GM21825 (cell line): ENCODE measurements around the gene AGAP2.
"Not testable (repeated sequence)": the region's sequence is repeated elsewhere in the genome, so short reads cannot be mapped to it uniquely, and the experiment has no call there.

Experiments
- ATAC-seq: cut with Tn5 transposase; IDR thresholded peaks from one replicate; pipeline ENCODE4 v1.9.1; 2021; ENCODE audit warnings: mild to moderate bottlenecking, moderate library complexity; ENCODE audit not compliant: unreplicated experiment

AGAP2 gene

DNA sequence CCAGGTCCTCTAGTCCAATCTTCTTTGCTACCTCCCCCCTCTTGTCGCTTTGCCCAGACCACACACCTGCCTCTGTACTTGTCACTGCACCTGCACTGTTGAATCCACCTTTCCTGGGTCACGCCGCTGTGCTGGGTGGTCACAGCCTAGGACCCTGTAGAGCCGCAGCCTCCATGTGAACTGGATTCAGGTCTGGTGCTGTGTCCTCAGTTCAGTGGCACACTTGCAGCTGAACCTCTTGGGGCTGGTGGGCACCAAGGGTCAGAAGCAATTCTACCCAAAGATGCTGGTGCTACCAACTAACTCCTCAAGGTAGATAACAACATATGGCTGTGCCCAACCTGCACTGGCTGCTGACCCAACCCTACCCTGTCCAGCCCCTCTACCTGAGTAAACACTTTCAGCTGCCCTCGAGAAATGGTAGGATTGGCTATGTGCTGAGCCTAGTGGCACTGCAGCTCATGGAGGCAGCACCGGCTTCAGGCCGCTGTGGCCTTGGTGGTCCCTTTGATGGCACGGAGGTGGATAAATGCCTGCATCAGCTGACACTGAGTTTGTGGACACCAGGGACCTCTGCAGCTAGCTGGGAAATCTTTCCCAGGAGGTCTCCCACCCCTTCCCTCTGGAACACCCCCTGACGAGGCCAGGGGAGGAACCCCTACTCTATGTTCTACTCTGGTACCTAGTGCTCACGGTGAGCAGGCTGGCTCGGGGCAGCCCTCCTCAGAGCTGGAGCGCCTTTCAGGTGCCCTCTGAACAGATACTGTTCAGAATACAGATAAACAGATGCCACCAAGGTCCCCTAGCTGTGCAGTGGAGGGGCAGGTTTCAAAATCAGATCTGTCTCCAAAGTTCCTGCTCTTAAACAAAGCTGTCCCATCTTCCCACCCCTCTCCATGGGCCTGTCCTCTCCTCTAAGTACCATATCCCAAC is 14.3 kb downstream of the AGAP2 start:
- ATAC-seq = no peak

DNA sequence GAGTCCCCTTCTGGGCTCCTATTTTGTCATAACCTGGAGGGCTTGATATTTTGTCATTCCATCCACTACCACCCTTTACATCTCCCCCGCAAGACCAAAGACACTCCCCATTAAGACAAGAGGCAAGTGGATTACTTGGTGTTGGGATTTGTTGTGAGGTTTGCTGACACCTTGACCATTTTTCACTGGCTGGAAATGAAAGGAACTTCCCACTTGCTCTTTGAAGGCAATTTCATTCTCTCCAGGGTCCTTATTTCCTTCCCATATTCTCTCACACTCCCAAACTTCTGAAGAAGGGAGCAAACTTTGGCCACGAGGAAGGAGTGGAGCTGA is 14.9 kb downstream of the AGAP2 start:
- ATAC-seq = no peak

DNA sequence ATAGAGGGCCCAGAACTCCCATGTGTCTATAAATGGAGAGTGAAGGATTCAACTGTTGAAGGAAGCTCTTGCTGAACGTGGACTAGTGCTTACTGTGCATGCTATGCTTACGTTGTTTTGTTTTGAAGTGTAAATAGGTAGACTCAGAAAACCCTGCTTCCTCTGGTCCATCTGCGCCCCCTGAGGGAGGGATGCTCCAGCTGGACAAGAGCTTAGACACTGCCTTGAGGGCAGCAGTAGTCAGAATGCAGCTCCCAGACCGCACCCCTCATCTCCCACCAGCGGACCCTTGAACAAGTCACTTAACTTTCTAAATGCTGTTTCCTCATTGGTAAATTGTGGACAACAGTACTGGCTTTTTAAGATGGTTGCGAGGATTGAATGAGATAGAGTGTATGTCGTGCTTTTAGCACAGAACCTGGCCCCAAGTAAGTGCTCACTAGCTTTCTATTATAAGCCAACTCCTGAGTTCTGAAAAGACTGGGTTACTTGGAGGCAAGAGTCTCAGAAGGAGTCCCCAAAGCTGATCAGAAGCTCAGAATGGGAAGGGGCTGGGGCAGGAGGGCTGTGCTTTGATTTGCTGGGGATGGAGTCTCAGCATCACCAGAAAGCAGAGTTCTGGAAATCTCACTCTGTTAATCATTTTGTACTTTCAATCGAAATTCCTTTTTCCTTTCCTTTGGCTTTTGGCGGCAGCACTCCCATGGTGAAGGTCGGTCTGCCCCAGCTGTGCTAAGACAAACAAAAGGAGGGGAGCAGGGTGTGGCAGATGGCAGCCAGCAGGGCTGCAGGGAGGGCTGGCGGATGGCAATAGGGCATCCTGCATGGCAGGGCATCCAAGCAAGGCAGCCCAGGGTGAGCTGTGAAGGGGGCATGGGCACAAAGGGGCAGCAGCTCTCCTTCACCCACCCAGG is 15.6 kb downstream of the AGAP2 start:
- no peak for ATAC-seq

DNA sequence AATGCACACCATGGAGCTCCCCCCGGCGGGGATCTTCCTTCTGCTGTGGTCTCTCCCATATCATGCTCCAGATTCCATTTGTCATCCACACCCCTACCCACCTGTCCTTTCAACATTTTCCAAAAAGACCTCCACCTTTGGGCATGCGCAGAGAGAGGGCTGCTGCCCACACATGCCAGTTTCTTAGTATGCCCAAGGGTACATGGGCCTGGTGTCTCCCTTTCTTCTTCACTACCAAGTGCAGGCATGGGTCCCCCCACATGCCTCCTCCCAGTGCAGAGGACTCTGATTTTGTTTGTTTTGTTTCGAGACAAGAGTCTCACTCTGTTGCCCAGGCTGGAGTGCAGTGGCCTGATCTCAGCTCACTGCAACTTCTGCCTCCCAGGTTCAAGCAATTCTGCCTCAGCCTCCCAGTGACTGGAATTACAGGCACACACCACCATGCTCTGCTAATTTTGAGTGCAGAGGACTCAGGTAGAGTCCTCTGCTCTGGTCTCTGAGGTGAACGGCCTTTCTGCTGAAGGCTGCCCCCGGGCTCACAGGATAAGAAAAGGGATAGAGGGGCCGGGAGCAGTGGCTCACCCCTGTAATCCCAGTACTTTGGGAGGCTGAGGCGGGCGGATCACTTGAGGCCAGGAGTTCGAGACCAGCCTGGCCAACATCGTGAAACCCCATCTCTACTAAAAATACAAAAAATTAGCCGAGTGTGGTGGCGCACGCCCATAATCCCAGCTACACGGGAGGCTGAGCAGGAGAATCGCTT is 16.5 kb downstream of the AGAP2 start:
- not testable (repeated sequence) for ATAC-seq

- ATAC-seq = no peak
These were observed 17.6 kb downstream of the AGAP2 start for GRCh38 chr12:57720606-57721595.

DNA sequence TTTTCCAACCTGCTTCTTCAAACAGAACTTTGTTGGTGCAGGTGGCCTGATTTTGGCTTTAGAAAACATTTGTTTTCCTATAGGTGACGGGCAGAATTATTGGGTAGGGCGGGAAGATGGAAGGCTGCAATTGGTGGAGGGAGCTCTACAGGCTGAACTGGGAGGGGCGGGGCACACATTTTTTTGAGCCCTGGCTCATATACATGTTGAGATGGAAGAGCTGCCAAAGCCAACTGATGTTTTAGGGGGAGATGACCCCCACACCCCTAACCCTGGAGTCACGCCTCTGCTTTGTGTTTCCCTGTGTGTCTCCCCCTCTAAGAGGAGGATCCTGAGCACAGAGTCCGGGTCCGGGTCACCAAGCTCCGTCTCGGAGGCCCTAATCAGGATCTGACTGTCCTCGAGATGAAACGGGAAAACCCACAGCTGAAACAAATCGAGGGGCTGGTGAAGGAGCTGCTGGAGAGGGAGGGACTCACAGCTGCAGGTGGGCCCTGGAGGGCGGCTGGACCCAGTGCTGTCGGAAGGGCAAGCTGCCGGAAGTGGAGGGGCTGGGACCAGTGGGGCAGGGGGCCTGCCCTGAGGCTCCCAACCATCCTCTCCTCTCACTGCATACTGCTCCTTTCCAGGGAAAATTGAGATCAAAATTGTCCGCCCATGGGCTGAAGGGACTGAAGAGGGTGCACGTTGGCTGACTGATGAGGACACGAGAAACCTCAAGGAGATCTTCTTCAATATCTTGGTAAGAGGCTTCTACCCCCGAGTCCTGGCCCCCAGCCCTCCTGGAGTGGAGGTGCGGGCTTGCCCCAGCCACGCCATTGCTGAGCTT is 18.6 kb downstream of the AGAP2 start:
- ATAC-seq = no peak

DNA sequence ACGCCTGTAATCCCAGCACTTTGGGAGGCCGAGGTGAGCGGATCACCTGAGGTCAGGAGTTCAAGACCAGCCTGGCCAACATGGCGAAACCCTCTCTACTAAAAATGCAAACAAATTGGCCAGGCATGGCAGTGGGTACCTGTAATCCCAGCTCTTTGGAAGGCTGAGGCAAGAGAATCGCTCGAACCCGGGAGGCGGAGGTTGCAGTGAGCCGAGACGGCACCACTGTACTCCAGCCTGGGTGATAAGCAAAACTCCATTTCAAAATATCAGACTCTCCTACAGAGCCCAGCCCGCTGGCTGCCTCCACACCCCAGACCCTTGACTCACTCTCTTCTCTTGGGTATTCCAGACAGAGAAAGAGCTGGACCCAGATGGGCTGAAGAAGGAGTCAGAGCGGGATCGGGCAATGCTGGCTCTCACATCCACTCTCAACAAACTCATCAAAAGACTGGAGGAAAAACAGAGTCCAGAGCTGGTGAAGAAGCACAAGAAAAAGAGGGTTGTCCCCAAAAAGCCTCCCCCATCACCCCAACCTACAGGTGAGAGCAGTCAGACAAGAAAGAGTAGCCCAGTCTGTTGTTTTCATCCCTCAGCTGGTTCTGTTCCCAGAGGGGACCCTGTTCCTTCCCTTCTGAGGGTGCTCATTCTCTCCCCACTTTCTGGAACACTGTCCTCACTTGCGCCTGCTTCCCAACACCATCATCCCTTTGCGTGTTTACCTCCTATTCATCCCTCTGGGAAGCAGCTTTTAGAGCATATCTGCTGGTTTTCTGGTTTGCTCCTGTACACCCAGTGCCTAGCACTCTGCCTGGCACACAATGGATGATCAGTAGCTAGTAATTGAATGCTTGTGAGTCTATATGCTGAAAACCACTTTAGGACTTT is 19.7 kb downstream of the AGAP2 start:
- ATAC-seq = no peak

- no peak for ATAC-seq
These were observed 20.5 kb downstream of the AGAP2 start for GRCh38 chr12:57717846-57718640.

- no peak for ATAC-seq
These were observed 21.4 kb downstream of the AGAP2 start for GRCh38 chr12:57717131-57717530.

- no peak for ATAC-seq
These were observed 22.2 kb downstream of the AGAP2 start for GRCh38 chr12:57716305-57716704.

DNA sequence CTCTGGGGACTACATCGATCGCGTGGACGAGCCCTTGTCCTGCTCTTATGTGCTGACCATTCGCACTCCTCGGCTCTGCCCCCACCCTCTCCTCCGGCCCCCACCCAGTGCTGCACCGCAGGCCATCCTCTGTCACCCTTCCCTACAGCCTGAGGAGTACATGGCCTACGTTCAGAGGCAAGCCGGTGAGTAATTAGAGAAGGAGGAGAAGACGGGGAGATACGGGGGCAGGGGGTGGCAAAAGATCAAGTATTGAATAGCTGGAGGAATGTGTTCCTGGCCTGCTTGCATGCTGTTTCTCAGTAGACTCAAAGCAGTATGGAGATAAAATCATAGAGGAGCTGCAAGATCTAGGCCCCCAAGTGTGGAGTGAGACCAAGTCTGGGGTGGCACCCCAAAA is 22.8 kb downstream of the AGAP2 start:
- ATAC-seq = no peak

DNA sequence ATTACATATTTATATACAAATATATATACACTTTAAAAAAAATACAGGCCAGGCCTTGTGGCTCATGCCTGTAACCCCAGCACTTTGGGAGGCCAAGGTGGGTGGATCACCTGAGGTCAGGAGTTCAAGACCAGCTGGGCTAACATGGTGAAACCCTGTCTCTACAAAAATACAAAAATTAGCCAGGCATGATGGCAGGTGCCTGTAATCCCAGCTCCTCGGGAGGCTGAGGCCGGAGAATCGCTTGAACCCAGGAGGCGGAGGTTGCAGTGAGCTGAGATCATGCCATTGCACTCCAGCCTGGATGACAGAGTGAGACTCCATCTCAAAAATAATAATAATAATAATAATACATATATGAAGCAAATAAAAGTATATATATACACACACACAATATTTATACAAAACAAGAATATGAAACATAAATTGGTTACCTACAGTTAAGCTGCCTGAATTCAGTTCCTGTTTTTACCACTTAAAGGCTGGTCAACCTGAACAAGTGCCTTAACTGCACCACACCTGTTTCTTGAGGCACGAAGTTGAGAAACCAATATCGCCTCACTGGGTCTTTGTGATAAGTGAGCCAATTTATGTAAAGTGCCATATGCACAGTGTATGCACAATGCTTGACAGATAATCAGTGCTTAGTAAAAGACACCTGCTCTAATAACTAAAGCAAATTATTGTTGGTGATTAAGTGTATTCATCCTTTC is 23.4 kb downstream of the AGAP2 start:
- not testable (repeated sequence) for ATAC-seq

GRCh38 chr12:57713209-57713608 is 25.3 kb downstream of the AGAP2 start:
- no peak for ATAC-seq

DNA sequence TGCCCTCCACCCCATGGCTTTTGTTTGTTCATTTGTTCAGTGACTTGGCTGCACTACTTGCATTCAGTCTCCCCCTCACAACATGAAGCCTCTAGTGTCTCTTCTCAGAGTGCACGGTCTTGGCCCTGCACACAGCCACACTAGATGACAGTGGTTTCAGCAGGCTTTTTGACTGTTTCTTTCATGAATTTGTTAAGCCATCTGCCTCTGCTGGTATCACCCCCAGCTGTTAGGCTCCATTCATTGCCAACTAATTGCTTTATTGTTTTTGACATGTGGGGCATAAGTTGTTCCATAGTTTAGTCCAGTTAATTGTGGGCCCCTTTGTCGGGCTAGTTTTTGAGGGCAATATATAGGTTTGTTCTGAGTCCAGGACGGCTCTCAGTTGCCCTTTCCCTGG is 25.8 kb downstream of the AGAP2 start:
- ATAC-seq = no peak

DNA sequence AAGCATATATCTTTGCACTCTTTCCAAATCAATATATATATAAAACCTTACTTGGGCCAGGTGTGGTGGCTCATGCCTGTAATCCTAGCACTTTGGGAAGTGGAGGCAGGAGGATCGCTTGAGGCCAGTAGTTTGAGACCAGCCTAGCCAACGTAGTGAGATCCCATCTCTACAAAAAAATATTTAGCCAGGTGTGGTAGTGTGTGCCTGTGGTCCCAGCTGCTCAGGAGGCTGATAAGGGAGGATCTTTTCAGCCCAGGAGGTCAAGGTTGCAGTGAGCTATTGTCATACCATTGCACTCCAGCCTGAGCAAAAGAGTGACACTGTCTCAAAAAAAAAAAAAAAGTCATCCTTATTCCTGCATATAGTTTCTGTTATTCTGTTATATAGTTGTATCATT is 30.2 kb downstream of the AGAP2 start:
- ATAC-seq = no peak

DNA sequence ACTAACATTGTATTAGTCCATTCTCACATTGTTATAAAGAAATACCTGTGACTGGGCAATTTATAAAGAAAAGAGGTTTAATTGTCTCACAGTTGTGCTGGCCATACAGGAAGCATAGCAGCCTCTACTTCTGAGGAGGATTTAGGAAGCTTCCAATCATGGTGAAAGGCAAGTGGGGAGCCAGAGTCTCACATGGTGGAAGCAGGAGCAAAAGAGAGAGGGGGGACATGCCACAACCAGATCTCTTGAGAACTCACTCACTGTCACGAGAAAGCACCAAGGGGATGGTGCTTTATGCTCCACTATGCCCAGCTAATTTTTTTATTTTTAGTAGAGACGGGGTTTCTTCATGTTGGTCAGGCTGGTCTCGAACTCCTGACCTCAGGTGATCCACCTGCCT is 31.3 kb downstream of the AGAP2 start:
- no peak for ATAC-seq

GRCh38 chr12:57700317-57700716 is 38.2 kb downstream of the AGAP2 start:
- ATAC-seq = no peak
